H1 (cell line): ENCODE results near the gene FOXN4. TPM values are rescaled to one million over a fixed set of nuclear protein-coding genes. Genes with fewer than 3 reads are reported as not detected.

Experiments used
- CTCF ChIA-PET: fragments of 300-600 bp; sonication (Branson Sonifier 250); formaldehyde crosslinking; loops from one replicate; lab custom pipeline; 2021; ENCODE audit not compliant: partially characterized antibody; lab: Charles Lee
- POLR2A ChIA-PET: fragments of 300-600 bp; sonication (Branson Sonifier 250); formaldehyde crosslinking; loops from one replicate; lab custom pipeline; 2021; ENCODE audit warnings: inconsistent platforms; ENCODE audit not compliant: partially characterized antibody; lab: Charles Lee
- DNase-seq, 2 experiments: peaks; one replicate each; pipeline versions ENCODE4 v3.0.0 to v3.0.0-alpha.2; 2010 to 2022; ENCODE audit warnings: low spot score in 2 of 2, low read depth in 1 of 2, mixed read lengths in 1 of 2
- FAIRE-seq: peaks from 2 replicates; lab custom pipeline; 2011; peaks lifted over from hg19 to GRCh38; lab: Jason Lieb, UNC
- H2AFZ ChIP-seq: 2 replicates; pipeline ENCODE4 v1.8.1; 2012; ENCODE audit warnings: low read length, inconsistent platforms
- H2AK5ac ChIP-seq: 2 replicates; pipeline ENCODE4 v1.6.1; 2013; ENCODE audit warnings: low read depth, low read length
- H2BK120ac ChIP-seq: replicated peaks from 2 replicates; pipeline ENCODE3; 2013; ENCODE audit warnings: low read depth, low read length, inconsistent platforms
- H2BK12ac ChIP-seq: 2 replicates; pipeline ENCODE4 v1.6.1; 2013; ENCODE audit warnings: low read depth, low read length
- H2BK15ac ChIP-seq: 2 replicates; pipeline ENCODE4 v1.6.1; 2013; ENCODE audit warnings: low read length
- H2BK20ac ChIP-seq: 2 replicates; pipeline ENCODE4 v1.6.1; 2013; ENCODE audit warnings: low read length
- H2BK5ac ChIP-seq: 2 replicates; pipeline ENCODE4 v1.6.1; 2013; ENCODE audit warnings: low read depth, low read length
- H3K14ac ChIP-seq: 2 replicates; pipeline ENCODE4 v1.6.1; 2013; ENCODE audit warnings: inconsistent platforms; ENCODE audit not compliant: insufficient read length
- H3K18ac ChIP-seq: 2 replicates; pipeline ENCODE4 v1.6.1; 2013; ENCODE audit warnings: low read length; ENCODE audit errors: extremely low read depth
- H3K23ac ChIP-seq: 2 replicates; pipeline ENCODE4 v1.6.1; 2013; ENCODE audit warnings: inconsistent platforms; ENCODE audit not compliant: insufficient read length
- H3K23me2 ChIP-seq: 2 replicates; pipeline ENCODE4 v1.6.1; 2013; ENCODE audit warnings: low read depth, low read length
- H3K27ac ChIP-seq: 2 replicates; pipeline ENCODE4 v1.6.1; 2011; ENCODE audit warnings: low read depth, low read length, inconsistent platforms
- H3K27me3 ChIP-seq, 4 experiments: replicated peaks in 1 of 4; 1 replicate in 1 of 4; 2 replicates in 3 of 4; pipeline versions ENCODE4 v1.6.1 to v1.8.1; 2011 to 2013; ENCODE audit warnings: low read length in 3 of 4, mild to moderate bottlenecking in 3 of 4, inconsistent platforms in 2 of 4, mixed read lengths in 2 of 4, moderate library complexity in 1 of 4; ENCODE audit not compliant: control insufficient read depth in 3 of 4, insufficient read depth in 3 of 4; ENCODE audit errors: extremely low read depth in 1 of 4
- H3K36me3 ChIP-seq, 4 experiments: 2 replicates each; pipeline versions ENCODE4 v1.6.1 to v1.8.1; 2011 to 2013; ENCODE audit warnings: mild to moderate bottlenecking in 4 of 4, low read length in 3 of 4, moderate library complexity in 2 of 4, control low read depth in 1 of 4, inconsistent platforms in 1 of 4; ENCODE audit not compliant: insufficient read depth in 4 of 4, control insufficient read depth in 2 of 4
- H3K4ac ChIP-seq: replicated peaks from 2 replicates; pipeline ENCODE3; 2013; ENCODE audit warnings: low read length, low read depth, mixed read lengths, inconsistent platforms; ENCODE audit not compliant: insufficient read length
- H3K4me1 ChIP-seq, 4 experiments: replicated peaks in 1 of 4; 1 replicate in 1 of 4; 2 replicates in 3 of 4; pipeline versions ENCODE4 v1.6.1 to v1.8.1; 2011 to 2013; ENCODE audit warnings: low read length in 3 of 4, inconsistent platforms in 2 of 4, mixed read lengths in 1 of 4; ENCODE audit not compliant: insufficient read depth in 4 of 4, control insufficient read depth in 3 of 4
- H3K4me2 ChIP-seq, 2 experiments: 2 replicates each; pipeline versions ENCODE4 v1.6.1 to v1.8.1; 2011 to 2013; ENCODE audit warnings: low read depth in 2 of 2, low read length in 2 of 2, control low read depth in 1 of 2, inconsistent platforms in 1 of 2, mild to moderate bottlenecking in 1 of 2; ENCODE audit not compliant: insufficient read depth in 1 of 2
- H3K4me3 ChIP-seq, 4 experiments: fragments of 200-600, 300-600 bp in 1 of 4; sonication (generic), shearing (Covaris generic), sonication (Bioruptor Twin) in 1 of 4; 2 replicates each; pipeline versions ENCODE4 v1.5.1 to v1.8.1; 2011 to 2016; ENCODE audit warnings: low read length in 4 of 4, low read depth in 3 of 4, control low read depth in 2 of 4, inconsistent platforms in 2 of 4, mild to moderate bottlenecking in 2 of 4, mixed read lengths in 1 of 4, moderate library complexity in 1 of 4; ENCODE audit not compliant: insufficient read depth in 2 of 4; ENCODE audit errors: extremely low read depth in 1 of 4
- H3K56ac ChIP-seq: replicated peaks from 2 replicates; pipeline ENCODE3; 2013; ENCODE audit warnings: low read depth, mild to moderate bottlenecking, mixed read lengths, low read length, inconsistent platforms; ENCODE audit not compliant: insufficient read length
- H3K79me1 ChIP-seq: 2 replicates; pipeline ENCODE4 v1.6.1; 2013; ENCODE audit warnings: low read depth, low read length, control low read depth
- H3K79me2 ChIP-seq, 2 experiments: 2 replicates each; pipeline versions ENCODE4 v1.6.1 to v1.8.1; 2012 to 2013; ENCODE audit warnings: low read length in 2 of 2, mild to moderate bottlenecking in 2 of 2, inconsistent platforms in 1 of 2; ENCODE audit not compliant: insufficient read depth in 2 of 2, control insufficient read depth in 1 of 2
- H3K9ac ChIP-seq, 4 experiments: replicated peaks in 1 of 4; 1 replicate in 1 of 4; 2 replicates in 3 of 4; pipeline versions ENCODE4 v1.6.1 to v1.8.1; 2011 to 2013; ENCODE audit warnings: low read depth in 3 of 4, low read length in 3 of 4, control low read depth in 2 of 4, mild to moderate bottlenecking in 2 of 4, moderate library complexity in 2 of 4, inconsistent platforms in 1 of 4; ENCODE audit errors: extremely low read depth in 1 of 4
- H3K9me3 ChIP-seq, 2 experiments: 2 replicates each; pipeline versions ENCODE4 v1.6.1 to v1.8.1; 2012 to 2013; ENCODE audit warnings: mild to moderate bottlenecking in 2 of 2, moderate library complexity in 2 of 2, control low read depth in 1 of 2, inconsistent platforms in 1 of 2, low read depth in 1 of 2, low read length in 1 of 2, mixed read lengths in 1 of 2; ENCODE audit not compliant: insufficient read depth in 2 of 2
- H4K20me1 ChIP-seq, 2 experiments: replicated peaks in 1 of 2; 2 replicates each; pipeline versions ENCODE3 to v1.8.1; 2011 to 2013; ENCODE audit warnings: inconsistent platforms in 2 of 2, low read length in 2 of 2, mild to moderate bottlenecking in 1 of 2; ENCODE audit not compliant: insufficient read depth in 2 of 2, control insufficient read depth in 1 of 2
- H4K5ac ChIP-seq: 2 replicates; pipeline ENCODE4 v1.6.1; 2013; ENCODE audit warnings: low read length, low read depth, mixed read lengths, inconsistent platforms; ENCODE audit not compliant: insufficient read length
- H4K8ac ChIP-seq: 2 replicates; pipeline ENCODE4 v1.8.0; 2013; ENCODE audit warnings: mild to moderate bottlenecking, moderate library complexity, low read length, inconsistent platforms; ENCODE audit not compliant: insufficient read depth; ENCODE audit errors: extremely low read depth
- H4K91ac ChIP-seq: replicated peaks from 2 replicates; pipeline ENCODE3; 2013; ENCODE audit warnings: low read length, mixed read lengths, inconsistent platforms; ENCODE audit not compliant: insufficient read length
- CHD2 ChIP-seq: IDR thresholded peaks from 2 replicates; pipeline ENCODE4 v1.6.1; 2012; ENCODE audit warnings: low read length, improper control_type of control experiment
- FOSL1 ChIP-seq: IDR thresholded peaks from 2 replicates; pipeline ENCODE4 v1.6.1; 2011; ENCODE audit warnings: mild to moderate bottlenecking, low read depth, low read length, moderate library complexity; ENCODE audit not compliant: insufficient read depth
- KDM1A ChIP-seq: fragments of 200-600, 300-600 bp; sonication (generic); IDR thresholded peaks from 2 replicates; pipeline ENCODE4 v1.7.1; 2016; ENCODE audit warnings: mild to moderate bottlenecking, low read length, borderline replicate concordance
- KDM5A ChIP-seq: fragments of 200-600 bp; IDR thresholded peaks from 2 replicates; pipeline ENCODE4 v1.7.1; 2012; ENCODE audit warnings: mild to moderate bottlenecking, low read length, inconsistent platforms, mixed read lengths
- POLR2AphosphoS5 ChIP-seq: IDR thresholded peaks from 2 replicates; pipeline ENCODE4 v1.6.1; 2011; ENCODE audit warnings: low read depth, low read length
- RFX5 ChIP-seq: IDR thresholded peaks from 2 replicates; pipeline ENCODE4 v1.6.1; 2011; ENCODE audit warnings: low read depth, low read length, improper control_type of control experiment, borderline replicate concordance
- RXRA ChIP-seq: IDR thresholded peaks from 2 replicates; pipeline ENCODE4 v1.6.1; 2011; ENCODE audit warnings: low read depth, mild to moderate bottlenecking, low read length, moderate library complexity; ENCODE audit not compliant: insufficient read depth
- ZNF274 ChIP-seq: IDR thresholded peaks from 2 replicates; pipeline ENCODE4 v1.7.0; 2012; ENCODE audit warnings: low read length, borderline replicate concordance; ENCODE audit errors: extremely low read depth
- WGBS, 2 experiments: shearing (Covaris generic) in 1 of 2; methylation state at CpG; one replicate each; pipeline versions ENCODE4 v1.1.6 to v1.1.7; 2013 to 2015; ENCODE audit warnings: low lambda C conversion rate in 2 of 2, mixed read lengths in 2 of 2, inconsistent platforms in 1 of 2, low coverage in 1 of 2, missing lambda C conversion rate in 1 of 2; ENCODE audit not compliant: insufficient replicate concordance in 2 of 2, insufficient coverage in 1 of 2, insufficient read length in 1 of 2; ENCODE audit errors: extremely low coverage in 1 of 2, missing lambda C conversion rate in 1 of 2; 5-methylcytosine and 5-hydroxymethylcytosine counted together
- polyA plus RNA-seq, 7 experiments: library from polyadenylated mRNA; depleted of rRNA in 3 of 7; stranded (reverse) in 5 of 7; unstranded in 2 of 7; fragments of >200 nt in 5 of 7; fragments of 200-250 nt in 2 of 7; gene quantifications; 1 replicate in 5 of 7; 2 replicates in 1 of 7; 4 replicates in 1 of 7; pipeline versions ENCODE4 v1.2.1 to v1.2.3, GENCODE V29; 2011 to 2013; ENCODE audit warnings: missing spikeins in 2 of 7, mixed read lengths in 2 of 7
- total RNA-seq: library from RNA; stranded (reverse); fragmentation: NEBNext Ultra II Directional; extraction: Animal tissue kit (Norgen Biotek cat#: 25700); gene quantifications from 2 replicates; pipeline ENCODE4 v1.2.1, GENCODE V29; 2021

FOXN4 gene
- total and polyA plus RNA-seq, 2 of the 8 experiments (the other 6 are each of a cell fraction or from before 2014, with no cell fraction given) = 0.26 to 0.29 TPM

- ChIA-PET CTCF (interaction anchor here (0.6 to 9.8 kb wide), 31 partner anchors 9 to 614 kb away, joined by 3 to 148 read pairs (median 4); partner anchors contain the start of gene MYO1H), POLR2A (interaction anchor here (1.2 kb wide), 2 partner anchors 8 to 122 kb away, joined by 3 to 5 read pairs; no protein-coding TSS in a partner anchor)
- Histone ChIP-seq H2BK20ac (no peak overlapping the region), H3K27ac (no peak overlapping the region), H3K18ac (no peak overlapping the region), H3K9me3 (no peaks in the 10 kb centered on the region), H4K8ac (no peak overlapping the region), H3K4me1 (no peaks in the 10 kb centered on the region; a peak in 1 of 7 replicates), H3K79me1 (no peaks in the 10 kb centered on the region), H2AK5ac (no peak overlapping the region), H2BK12ac (no peak overlapping the region), H3K27me3 (no peaks in the 10 kb centered on the region), H3K14ac (no peak overlapping the region), H2AFZ (no peak overlapping the region), H3K36me3 (no peaks in the 10 kb centered on the region), H3K23me2 (no peaks in the 10 kb centered on the region), H3K56ac (no peak overlapping the region), H3K23ac (no peak overlapping the region), H2BK5ac (no peak overlapping the region), H3K4ac (no peak overlapping the region), H3K4me3 (no peak overlapping the region)
- FAIRE-seq (no peak), DNase-seq (no peak)
- TF ChIP-seq POLR2AphosphoS5 (no peak), KDM1A (no peak), RFX5 (no peak), CHD2 (no peak), ZNF274 (no peak), KDM5A (no peak), FOSL1 (no peak), RXRA (no peak)
- TF ChIP-seq, all 59 proteins: peak for 0
- Histone ChIP-seq H3K9ac (no peak overlapping the region), H3K4me2 (no peak overlapping the region), H3K79me2 (no peaks in the 10 kb centered on the region), H2BK120ac (no peak overlapping the region), H4K20me1 (no peaks in the 10 kb centered on the region), H4K5ac (no peak overlapping the region), H2BK15ac (no peak overlapping the region), H4K91ac (no peak overlapping the region)
- WGBS, 2 experiments = 82% methylated on average over 3 of the region's 3 CpGs; no CpG with 5 or more reads in 1 of the 2 experiments
Measured at GRCh38 chr12:109263439-109263838, 45.6 kb downstream of the FOXN4 start.
